Activated CD4-positive, alpha-beta T cell treated with anti-CD3 and anti-CD28 coated beads for 36 hours (primary cell): ENCODE data around the gene NOB1. TPM values are rescaled to one million over a fixed set of nuclear protein-coding genes. Genes with fewer than 3 reads are reported as not detected.
"Not testable (repeated sequence)": the region's sequence is repeated elsewhere in the genome, so short reads cannot be mapped to it uniquely, and the experiment has no call there.

ENCODE experiments used
- ATAC-seq: fragments of 200-7000 bp; cut with Tn5 transposase; one replicate; pipeline ENCODE4 v1.10.0; 2021; ENCODE audit warnings: mild to moderate bottlenecking, moderate library complexity
- CTCF ChIA-PET: fragments of 350-600 bp; sonication (Branson Sonifier 250); formaldehyde crosslinking; loops from one replicate; lab custom pipeline; 2021; ENCODE audit warnings: antibody characterized with exemption; lab: Charles Lee
- POLR2A ChIA-PET: fragments of 350-600 bp; sonication (Branson Sonifier 250); formaldehyde crosslinking; loops from one replicate; lab custom pipeline; 2021; ENCODE audit warnings: antibody characterized with exemption, inconsistent platforms; lab: Charles Lee
- DNase-seq: peaks from one replicate; pipeline ENCODE4 v3.0.0-alpha.2; 2020
- H3K27ac Mint-ChIP-seq: one replicate; pipeline ENCODE4 v1.8.0; 2021; ENCODE audit warnings: mixed read lengths
- H3K27me3 Mint-ChIP-seq: one replicate; pipeline ENCODE4 v1.8.0; 2021; ENCODE audit warnings: mixed read lengths
- H3K36me3 Mint-ChIP-seq: one replicate; pipeline ENCODE4 v1.8.0; 2021; ENCODE audit warnings: low read depth, mixed read lengths
- H3K4me1 Mint-ChIP-seq: one replicate; pipeline ENCODE4 v1.8.0; 2021; ENCODE audit warnings: mixed read lengths
- H3K4me3 Mint-ChIP-seq: one replicate; pipeline ENCODE4 v1.8.0; 2021; ENCODE audit warnings: mild to moderate bottlenecking, moderate library complexity, mixed read lengths
- H3K9me3 Mint-ChIP-seq: one replicate; pipeline ENCODE4 v1.8.0; 2021; ENCODE audit warnings: low read depth, mixed read lengths
- intact Hi-C, 2 experiments: fragments of 100-400 bp; cut with DNase I in 1 of 2; cut with micrococcal nuclease in 1 of 2; formaldehyde crosslinking; loops; one replicate each; pipeline versions ENCODE4 v1.14.2 to v1.15.1; 2022 to 2024; cut with DNase I, micrococcal nuclease
- total RNA-seq, 2 experiments: library from RNA; stranded (reverse); gene quantifications; one replicate each; pipeline ENCODE4 v1.2.3, GENCODE V29; 2021

Gene NOB1
- total RNA-seq, 2 experiments from 2014 or later = 109 to 112 TPM

GRCh38 chr16:69761983-69762813 is 7.5 kb upstream of the NOB1 start, which contains the start of gene WWP2:
Gene WWP2 (plus strand): TSS chr16:69762332. CDS start chr16:69787011, 24,679 bp downstream.
- no peaks in the 10 kb centered on the region for H3K36me3 Mint-ChIP-seq

GRCh38 chr16:69757375-69757774 is 2.6 kb upstream of the NOB1 start:
- Mint-ChIP-seq H3K36me3 (peaks cover 15% of the 10 kb centered on the region), H3K4me1 (peaks cover 18% of the 10 kb centered on the region)
- H3K27ac Mint-ChIP-seq, H3K4me3 Mint-ChIP-seq, DNase-seq, H3K9me3 Mint-ChIP-seq, H3K27me3 Mint-ChIP-seq, ATAC-seq, POLR2A ChIA-PET, intact Hi-C loops: not testable (repeated sequence)
- CTCF ChIA-PET = interaction anchor here (1.3 to 1.7 kb wide), 3 partner anchors 31 to 361 kb away, joined by 3 to 5 read pairs (median 4); partner anchors contain the start of gene NQO1

More at GRCh38 chr16:69761983-69762813, 7.5 kb upstream of the NOB1 start, which contains the start of gene WWP2:
- POLR2A ChIA-PET = interaction anchor here (0.6 to 1.1 kb wide), 5 partner anchors 9 to 527 kb away, joined by 3 to 4 read pairs (median 3); partner anchors contain the start of gene AARS1
- CTCF ChIA-PET = interaction anchor here (0.7 to 2.3 kb wide), 5 partner anchors 8 to 629 kb away, joined by 3 to 8 read pairs (median 3); partner anchors contain the start of gene NOB1
- peak; percentile 76 for ATAC-seq
- Mint-ChIP-seq H3K4me3 (peak within 1 kb of the TSS; percentile 91), H3K27ac (peak within 1 kb of the TSS; percentile 98), H3K27me3 (no peaks in the 10 kb centered on the region), H3K4me1 (peaks cover 35% of the 10 kb centered on the region), H3K9me3 (no peaks in the 10 kb centered on the region)
- intact Hi-C loops = loop anchor here in 1 of 2 experiments (1.0 to 5.0 kb wide), 7 partner anchors 36 to 630 kb away; partner anchors contain the start of genes CHTF8, COG8, NFAT5 and NIP7
- peak; percentile 86 for DNase-seq

- ChIA-PET POLR2A (no interaction called here), CTCF (interaction anchor here (1.0 to 1.7 kb wide), 3 partner anchors 12 to 361 kb away, joined by 3 to 5 read pairs (median 4); no protein-coding TSS in a partner anchor)
- Mint-ChIP-seq H3K36me3 (peaks cover 22% of the 10 kb centered on the region), H3K4me3 (no peak overlapping the region), H3K27ac (no peak overlapping the region), H3K4me1 (peaks cover 24% of the 10 kb centered on the region), H3K9me3 (no peaks in the 10 kb centered on the region), H3K27me3 (no peaks in the 10 kb centered on the region)
- ATAC-seq = no peak
- DNase-seq = no peak
- intact Hi-C loops = no loop called here
Observed at GRCh38 chr16:69756705-69757104, 2.0 kb upstream of the NOB1 start.

- ATAC-seq (no peak), DNase-seq (no peak)
- H3K9me3 Mint-ChIP-seq = no peaks in the 10 kb centered on the region
- ChIA-PET CTCF (interaction anchor here (0.6 to 3.1 kb wide), 29 partner anchors 8 to 881 kb away, joined by 3 to 40 read pairs (median 4); partner anchors contain the start of genes NQO1, TMED6 and WWP2), POLR2A (interaction anchor here (1.2 to 1.4 kb wide), 3 partner anchors 9 to 32 kb away, joined by 3 to 5 read pairs (median 4); partner anchors contain the start of gene NQO1)
- peak overlapping the region; percentile 98 for H3K27ac Mint-ChIP-seq
- H3K27me3 Mint-ChIP-seq = no peaks in the 10 kb centered on the region
- H3K4me3 Mint-ChIP-seq = peak overlapping the region; percentile 96
- intact Hi-C loops = loop anchor here (1.0 to 2.0 kb wide), 6 partner anchors 28 to 443 kb away; partner anchors contain the start of genes NQO1 (in 2 of the 2), NFAT5 (in 1 of the 2) and VPS4A (in 1 of the 2)
- peaks cover 23% of the 10 kb centered on the region for H3K4me1 Mint-ChIP-seq
- peaks cover 39% of the 10 kb centered on the region for H3K36me3 Mint-ChIP-seq
Observed at GRCh38 chr16:69754143-69754468, 620 bp downstream of the NOB1 start.

GRCh38 chr16:69748694-69749345 is 5.9 kb downstream of the NOB1 start:
- no peaks in the 10 kb centered on the region for H3K9me3 Mint-ChIP-seq
- ATAC-seq (no peak), DNase-seq (no peak)
- ChIA-PET CTCF (interaction anchor here (1.1 kb wide), 1 partner anchor 40 kb away, joined by 6 read pairs; no protein-coding TSS in a partner anchor), POLR2A (interaction anchor here (0.6 kb wide), 2 partner anchors 23 to 37 kb away, joined by 3 read pairs; partner anchors contain the start of gene NQO1)
- H3K27me3 Mint-ChIP-seq = no peaks in the 10 kb centered on the region
- no peak overlapping the region for H3K27ac Mint-ChIP-seq
- peaks cover 72% of the 10 kb centered on the region for H3K36me3 Mint-ChIP-seq
- peaks cover 26% of the 10 kb centered on the region for H3K4me1 Mint-ChIP-seq
- no peak overlapping the region for H3K4me3 Mint-ChIP-seq
- intact Hi-C loops = no loop called here

GRCh38 chr16:69747115-69747514 is 7.6 kb downstream of the NOB1 start:
- Mint-ChIP-seq H3K27me3 (no peaks in the 10 kb centered on the region), H3K36me3 (peaks cover 72% of the 10 kb centered on the region), H3K4me1 (peaks cover 13% of the 10 kb centered on the region), H3K27ac (peak overlapping the region; percentile 65), H3K4me3 (no peak overlapping the region), H3K9me3 (no peaks in the 10 kb centered on the region)
- CTCF ChIA-PET = no interaction called here
- ATAC-seq = no peak
- POLR2A ChIA-PET = interaction anchor here (1.0 kb wide), 1 partner anchor 8 kb away, joined by 6 read pairs; no protein-coding TSS in a partner anchor
- intact Hi-C loops = no loop called here
- no peak for DNase-seq

- intact Hi-C loops = no loop called here
- DNase-seq (no peak), ATAC-seq (no peak)
- no peaks in the 10 kb centered on the region for H3K9me3 Mint-ChIP-seq
- POLR2A ChIA-PET = interaction anchor here (1.2 kb wide), 1 partner anchor 9 kb away, joined by 3 read pairs; the partner anchor contains the start of gene NOB1
- peaks cover 5% of the 10 kb centered on the region for H3K4me1 Mint-ChIP-seq
- H3K4me3 Mint-ChIP-seq = no peak overlapping the region
- peaks cover 70% of the 10 kb centered on the region for H3K36me3 Mint-ChIP-seq
- H3K27me3 Mint-ChIP-seq = no peaks in the 10 kb centered on the region
- H3K27ac Mint-ChIP-seq = no peak overlapping the region
- CTCF ChIA-PET = interaction anchor here (0.8 kb wide), 1 partner anchor 9 kb away, joined by 5 read pairs; the partner anchor contains the start of gene NOB1
Observed at GRCh38 chr16:69745959-69746358, 8.8 kb downstream of the NOB1 start.

- POLR2A ChIA-PET = interaction anchor here (1.2 kb wide), 1 partner anchor 10 kb away, joined by 3 read pairs; the partner anchor contains the start of gene NOB1
- H3K4me3 Mint-ChIP-seq = no peak overlapping the region
Observed at GRCh38 chr16:69745232-69745612, 9.5 kb downstream of the NOB1 start.

GRCh38 chr16:69744363-69745231 is 10.1 kb downstream of the NOB1 start:
- no peak for DNase-seq
- ChIA-PET POLR2A (interaction anchor here (0.6 to 1.2 kb wide), 2 partner anchors 10 to 65 kb away, joined by 3 read pairs; partner anchors contain the start of gene NOB1), CTCF (interaction anchor here (1.6 kb wide), 1 partner anchor 10 kb away, joined by 7 read pairs; the partner anchor contains the start of gene NOB1)
- Mint-ChIP-seq H3K9me3 (no peaks in the 10 kb centered on the region), H3K4me1 (peaks cover 5% of the 10 kb centered on the region), H3K4me3 (no peak overlapping the region), H3K36me3 (peaks cover 72% of the 10 kb centered on the region), H3K27me3 (no peaks in the 10 kb centered on the region), H3K27ac (peak overlapping the region; percentile 53)
- no peak for ATAC-seq
- intact Hi-C loops = no loop called here

More at GRCh38 chr16:69745232-69745612, 9.5 kb downstream of the NOB1 start:
- intact Hi-C loops = no loop called here
- CTCF ChIA-PET = interaction anchor here (1.6 kb wide), 1 partner anchor 9 kb away, joined by 7 read pairs; the partner anchor contains the start of gene NOB1
- no peaks in the 10 kb centered on the region for H3K9me3 Mint-ChIP-seq
- H3K27me3 Mint-ChIP-seq = no peaks in the 10 kb centered on the region
- H3K4me1 Mint-ChIP-seq = peaks cover 5% of the 10 kb centered on the region
- no peak for DNase-seq
- H3K36me3 Mint-ChIP-seq = peaks cover 69% of the 10 kb centered on the region
- no peak overlapping the region for H3K27ac Mint-ChIP-seq
- ATAC-seq = no peak
